Hematopoietic multipotent progenitor cell treated with erythropoietin and hydrocortisone succinate and interleukin-3 and kit ligand, for 17 days (in vitro differentiated cells): ENCODE data around the gene HCK.
A peak's percentile ranks its signal among the peaks of the same experiment; 100 is the strongest.
"Not testable (repeated sequence)": the region's sequence is repeated elsewhere in the genome, so short reads cannot be mapped to it uniquely, and the experiment has no call there.

ENCODE experiments used
- DNase-seq: peaks from one replicate; pipeline ENCODE4 v3.0.0-alpha.2; 2015; ENCODE audit warnings: low spot score

The HCK gene

DNA sequence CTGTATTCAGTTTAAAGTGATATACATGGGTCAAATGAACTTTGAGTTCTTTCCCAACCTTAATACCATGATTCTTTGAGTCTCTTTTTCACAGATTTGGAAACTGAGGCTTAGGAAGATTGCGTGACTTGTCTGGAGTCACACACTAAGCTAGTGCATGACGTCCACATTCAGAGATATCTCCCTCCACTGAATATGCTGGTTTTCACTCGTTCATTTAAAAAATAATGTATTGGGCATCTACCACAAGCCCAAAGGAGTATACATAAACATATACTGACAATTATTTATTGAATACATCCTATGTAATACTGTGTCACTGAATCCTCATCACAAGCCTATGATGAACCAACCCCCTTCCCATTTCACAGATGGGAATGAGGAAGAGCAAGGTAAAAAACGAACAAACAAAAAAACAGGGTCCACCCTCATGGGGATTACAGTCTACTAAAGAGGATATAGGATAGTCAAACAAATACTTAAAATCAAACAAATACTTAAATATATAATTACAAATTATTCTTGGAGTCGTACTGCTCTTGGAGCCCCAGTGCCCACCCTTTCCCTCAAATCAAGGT is 56.9 kb downstream of the HCK start:
- DNase-seq, result no peak

DNA sequence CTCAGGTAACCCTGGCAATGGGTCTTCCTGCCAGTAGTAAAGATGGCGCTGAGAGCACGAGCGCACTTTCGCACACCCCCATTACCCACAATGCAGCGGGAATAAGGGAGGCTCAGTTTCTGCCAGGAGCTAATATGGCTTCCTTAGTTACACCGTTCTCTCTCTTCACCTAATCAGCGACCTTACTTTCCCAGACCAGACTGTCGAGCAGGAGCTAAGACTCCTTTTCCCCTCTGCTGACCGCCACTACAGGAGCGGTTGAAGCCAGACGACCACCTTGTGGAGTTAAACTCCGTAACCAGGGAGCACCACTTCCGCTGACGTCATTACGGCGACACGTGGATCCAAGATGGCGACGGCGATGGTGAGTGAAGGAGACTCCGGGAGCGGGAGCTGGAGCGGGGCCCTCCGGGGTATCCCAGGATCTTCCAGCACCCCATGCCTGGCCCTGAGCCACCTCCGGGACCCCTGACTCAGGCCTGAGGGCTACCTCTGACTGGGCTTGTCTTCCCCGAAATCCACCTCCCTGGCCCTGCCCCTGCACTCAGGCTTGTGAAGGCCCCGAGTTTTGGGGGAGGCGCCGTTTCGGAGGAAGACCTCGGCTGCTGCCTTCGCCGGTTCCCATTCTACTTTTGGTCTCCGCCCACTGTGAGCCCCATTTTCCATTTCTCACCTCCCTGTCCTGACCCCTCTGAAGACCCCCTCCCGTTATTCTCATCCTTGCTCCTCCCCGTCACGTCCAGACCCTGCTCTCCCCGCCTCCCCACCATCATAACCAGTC is 57.5 kb downstream of the HCK start, which contains the start of gene TM9SF4:
Gene TM9SF4, plus strand, starts transcription at position 323 of the 781 bp plus-strand sequence. Its CDS starts 27 bp downstream, at position 350.
- peak; percentile 97 for DNase-seq

DNA sequence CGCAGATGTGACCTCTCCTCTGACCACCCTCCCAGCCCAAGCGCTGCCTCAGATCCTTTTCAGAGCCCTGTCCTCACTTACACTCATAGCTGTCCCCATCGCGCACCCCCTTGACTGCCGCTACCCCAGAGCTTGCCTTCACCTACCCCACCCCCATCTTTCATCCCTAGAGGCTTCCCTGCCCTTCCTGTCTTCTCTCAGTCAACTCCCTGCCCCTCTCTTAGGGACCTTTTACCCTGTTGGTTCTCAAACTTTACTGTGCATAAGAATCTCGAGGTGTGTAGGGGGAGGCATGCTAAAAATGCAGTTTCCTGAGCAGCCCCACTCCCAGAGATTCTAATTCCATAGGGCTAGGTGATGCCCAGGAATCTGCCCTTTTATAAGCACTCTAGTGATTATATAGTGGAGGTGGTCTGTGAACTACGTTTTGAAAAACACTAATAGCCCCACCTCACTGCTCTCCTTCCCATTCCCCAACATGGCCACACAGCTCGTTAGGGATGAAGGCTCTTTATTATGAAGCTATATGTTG is 58.2 kb downstream of the HCK start:
- no peak for DNase-seq

- no peak for DNase-seq
These were observed 58.7 kb downstream of the HCK start for GRCh38 chr20:32110727-32111126.

- DNase-seq, result no peak
These were observed 59.2 kb downstream of the HCK start for GRCh38 chr20:32111156-32111686.

DNA sequence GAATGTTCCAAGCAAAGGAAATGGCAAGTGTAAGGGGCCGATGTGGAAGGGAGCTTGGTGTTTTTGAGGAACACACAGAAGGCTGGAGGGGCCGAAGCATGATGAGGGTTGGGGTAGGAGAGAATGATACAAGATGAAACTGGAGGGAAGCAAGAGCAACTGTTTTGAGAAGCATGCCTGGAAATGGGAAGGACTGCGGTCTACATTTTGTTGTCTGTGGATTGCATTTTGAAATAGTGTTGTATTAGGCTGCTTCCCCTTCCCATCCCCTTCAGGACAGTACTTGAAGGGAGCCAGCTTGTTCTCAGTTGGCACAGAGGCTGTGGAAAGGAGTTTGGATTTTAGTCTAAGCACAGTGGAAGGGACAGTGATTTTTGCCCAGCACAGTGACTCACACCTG is 59.7 kb downstream of the HCK start:
- no peak for DNase-seq

DNA sequence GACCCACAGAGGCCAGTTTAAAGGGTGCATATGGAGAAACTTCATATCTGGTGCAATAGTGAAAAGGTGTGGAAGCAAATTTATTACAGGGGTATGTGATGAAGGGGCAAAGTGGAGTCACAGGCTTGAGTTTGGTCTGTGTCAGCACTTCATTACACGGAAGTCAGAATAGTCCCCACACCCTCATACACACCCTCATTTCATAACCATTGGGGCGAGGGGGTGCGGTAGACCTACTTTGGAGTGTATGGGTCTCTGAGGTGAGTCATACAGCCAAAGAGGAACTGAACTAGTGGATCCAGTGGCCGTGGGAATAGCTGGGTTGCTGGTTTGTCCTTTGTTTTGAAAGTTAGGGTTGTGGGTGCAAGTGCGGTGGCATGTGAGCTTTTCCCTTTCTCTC is 60.8 kb downstream of the HCK start:
- DNase-seq, result no peak

DNA sequence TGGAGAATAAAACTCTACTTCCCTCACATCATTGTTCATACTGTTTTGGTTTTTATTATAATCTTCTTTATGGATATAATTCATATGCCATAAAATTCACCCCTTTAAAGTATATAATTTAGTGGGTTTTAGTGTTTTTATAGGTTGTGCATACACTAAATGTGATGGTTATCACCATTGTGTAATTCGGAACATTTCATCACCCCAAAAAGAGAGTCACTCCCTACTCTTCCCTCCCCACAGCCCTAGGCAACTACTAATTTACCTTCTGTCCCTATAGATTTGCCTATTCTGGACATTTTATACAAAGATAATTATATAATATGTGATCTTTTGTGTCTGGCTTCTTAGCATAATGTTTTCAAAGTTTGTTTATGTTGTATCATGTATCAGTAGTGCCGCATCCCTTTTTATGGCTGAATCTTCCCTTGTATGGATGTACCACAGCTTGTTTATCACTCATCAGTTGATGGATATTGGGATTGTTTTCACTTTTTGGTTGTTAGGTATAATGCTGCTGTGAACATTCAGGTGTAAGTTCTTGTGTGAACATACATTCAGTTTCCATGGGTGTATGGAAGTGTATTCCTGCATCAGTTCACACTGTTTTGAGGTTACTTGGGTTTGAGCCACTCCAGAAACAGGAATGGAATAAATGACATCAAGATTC is 61.7 kb downstream of the HCK start:
- DNase-seq, result no peak

GRCh38 chr20:32114305-32114960 is 62.4 kb downstream of the HCK start:
- no peak for DNase-seq

DNA sequence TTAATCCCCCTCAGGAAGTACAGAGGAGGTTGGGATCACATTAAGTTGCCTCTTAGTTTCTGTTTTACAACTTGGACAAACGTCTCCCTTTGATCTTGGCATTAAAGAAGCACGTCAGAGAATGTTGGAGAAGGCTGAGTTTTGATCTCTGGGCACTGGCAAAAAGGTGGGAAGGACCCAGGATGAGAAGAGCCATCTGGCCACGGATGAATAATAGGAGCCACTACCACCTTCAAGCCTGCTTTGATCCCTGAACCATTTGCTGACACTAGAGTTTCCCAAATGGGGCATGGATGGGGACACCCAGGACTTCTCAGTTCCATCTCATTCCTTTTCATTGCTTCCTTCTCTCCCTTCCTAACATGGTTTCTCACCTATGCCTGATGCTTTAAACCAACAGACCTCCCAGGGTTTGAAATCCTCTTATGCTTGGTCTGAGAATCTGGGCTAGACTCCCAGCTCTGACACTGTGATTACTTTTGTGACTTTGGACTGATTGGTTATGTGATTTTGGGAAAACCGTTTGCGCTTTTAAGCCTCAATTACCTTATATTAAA is 63.2 kb downstream of the HCK start:
- DNase-seq, result no peak

DNA sequence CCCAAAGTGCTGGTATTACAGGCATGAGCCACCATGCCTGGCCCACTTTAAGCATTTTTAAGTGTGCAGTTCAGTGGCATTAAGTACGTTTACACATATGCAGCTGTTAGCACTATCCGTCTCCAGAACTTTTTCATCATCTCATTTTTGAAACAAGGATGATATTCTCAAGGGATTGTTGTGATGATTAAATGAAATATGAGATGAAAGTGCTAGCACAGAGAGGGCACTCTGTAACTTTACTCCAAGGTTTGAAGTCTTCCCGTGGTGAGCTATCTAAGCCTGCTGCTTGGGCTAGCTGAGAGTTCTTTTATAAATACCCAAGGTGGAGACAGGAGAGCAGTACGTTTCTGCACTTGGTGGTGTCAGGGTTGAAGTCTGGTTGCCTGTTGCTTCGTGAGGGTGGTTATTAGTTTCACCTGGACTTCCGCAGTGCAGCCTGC is 64.1 kb downstream of the HCK start:
- no peak for DNase-seq

DNA sequence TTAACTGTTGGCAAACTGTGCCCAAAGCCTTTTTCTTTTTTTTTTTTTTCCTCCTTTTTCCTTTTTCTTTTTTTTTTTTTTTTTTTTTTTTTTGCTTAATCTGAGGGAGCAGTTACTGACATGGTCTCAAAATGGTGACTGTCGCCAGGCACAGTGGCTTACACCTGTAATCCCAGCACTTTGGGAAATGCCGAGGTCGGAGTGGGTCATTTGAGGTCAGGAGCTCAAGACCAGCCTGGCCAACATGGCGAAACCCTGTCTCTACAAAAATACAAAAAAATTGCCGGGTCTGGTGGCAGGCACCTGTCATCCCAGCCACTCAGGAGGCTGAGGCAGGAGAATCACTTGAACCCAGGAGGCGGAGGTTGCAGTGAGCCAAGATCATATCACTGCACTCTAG is 64.8 kb downstream of the HCK start:
- DNase-seq, result not testable (repeated sequence)

GRCh38 chr20:32118427-32118826 is 66.4 kb downstream of the HCK start:
- DNase-seq, result not testable (repeated sequence)

- no peak for DNase-seq
These were observed 67.7 kb downstream of the HCK start for GRCh38 chr20:32119734-32120133.

DNA sequence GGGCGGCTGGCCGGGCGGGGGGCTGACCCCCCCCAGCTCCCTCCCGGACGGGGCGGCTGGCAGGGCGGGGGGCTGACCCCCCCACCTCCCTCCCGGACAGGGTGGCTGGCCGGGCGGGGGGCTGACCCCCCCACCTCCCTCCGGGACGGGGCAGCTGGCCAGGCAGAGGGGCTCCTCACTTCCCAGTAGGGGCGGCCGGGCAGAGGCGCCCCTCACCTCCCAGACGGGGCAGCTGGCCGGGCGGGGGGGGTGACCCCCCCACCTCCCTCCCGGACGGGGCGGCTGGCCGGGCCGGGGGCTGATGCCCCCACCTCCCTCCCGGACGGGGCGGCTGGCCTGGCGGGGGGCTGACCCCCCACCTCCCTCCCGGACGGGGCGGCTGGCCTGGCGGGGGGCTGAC is 69.9 kb downstream of the HCK start:
- not testable (repeated sequence) for DNase-seq

DNA sequence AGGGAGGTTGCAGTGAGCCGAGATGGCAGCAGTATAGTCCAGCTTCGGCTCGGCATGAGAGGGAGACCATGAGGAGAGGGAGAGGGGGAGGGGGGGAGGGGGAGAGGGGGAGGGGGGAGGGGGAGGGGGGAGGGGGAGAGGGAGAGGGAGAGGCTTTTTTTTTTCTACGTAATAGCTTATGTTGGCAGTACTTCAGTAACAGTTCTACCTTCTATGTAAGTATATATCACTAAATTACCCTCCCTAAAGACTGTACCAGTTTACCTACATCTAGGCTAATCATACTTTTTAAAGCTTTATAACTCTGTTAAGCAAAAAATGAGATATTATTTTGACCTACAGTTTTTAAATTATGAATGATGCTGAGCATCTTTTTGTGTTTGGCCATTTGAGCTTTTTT is 71.0 kb downstream of the HCK start:
- DNase-seq, result no peak

GRCh38 chr20:32124916-32125454 is 72.9 kb downstream of the HCK start:
- DNase-seq, result no peak

- DNase-seq, result no peak
These were observed 73.5 kb downstream of the HCK start for GRCh38 chr20:32125506-32125905.

- DNase-seq, result no peak
These were observed 74.9 kb downstream of the HCK start for GRCh38 chr20:32126919-32127318.

DNA sequence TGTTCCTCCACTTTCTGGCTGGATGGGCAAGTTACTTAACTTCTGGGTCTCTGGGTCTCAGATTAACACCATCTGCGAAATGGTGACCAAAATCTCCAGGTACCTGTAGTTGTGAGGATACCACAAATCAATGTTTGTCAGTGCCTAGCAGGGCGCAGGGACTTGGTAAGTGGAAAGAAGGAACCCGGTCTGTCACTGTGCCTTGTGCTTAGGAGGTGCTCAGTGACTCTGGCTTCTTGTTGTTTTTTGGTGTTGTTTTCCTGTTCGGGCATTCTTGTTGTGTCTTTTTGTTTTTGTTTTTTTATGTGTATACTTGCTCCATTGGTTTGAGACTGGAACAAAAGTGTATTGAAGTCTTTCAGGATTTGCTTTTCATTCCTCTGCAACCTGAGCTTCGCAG is 75.3 kb downstream of the HCK start:
- no peak for DNase-seq

GRCh38 chr20:32128167-32128566 is 76.1 kb downstream of the HCK start:
- DNase-seq, result no peak
